DLD1 (cell line): ENCODE measurements around the gene SAMD1.

Experiments
- in situ Hi-C: cut with HindIII; loops from 2 replicates; pipeline ENCODE4 v1.10.0; 2017; ENCODE audit warnings: low sequenced_read_pairs

Gene SAMD1

DNA sequence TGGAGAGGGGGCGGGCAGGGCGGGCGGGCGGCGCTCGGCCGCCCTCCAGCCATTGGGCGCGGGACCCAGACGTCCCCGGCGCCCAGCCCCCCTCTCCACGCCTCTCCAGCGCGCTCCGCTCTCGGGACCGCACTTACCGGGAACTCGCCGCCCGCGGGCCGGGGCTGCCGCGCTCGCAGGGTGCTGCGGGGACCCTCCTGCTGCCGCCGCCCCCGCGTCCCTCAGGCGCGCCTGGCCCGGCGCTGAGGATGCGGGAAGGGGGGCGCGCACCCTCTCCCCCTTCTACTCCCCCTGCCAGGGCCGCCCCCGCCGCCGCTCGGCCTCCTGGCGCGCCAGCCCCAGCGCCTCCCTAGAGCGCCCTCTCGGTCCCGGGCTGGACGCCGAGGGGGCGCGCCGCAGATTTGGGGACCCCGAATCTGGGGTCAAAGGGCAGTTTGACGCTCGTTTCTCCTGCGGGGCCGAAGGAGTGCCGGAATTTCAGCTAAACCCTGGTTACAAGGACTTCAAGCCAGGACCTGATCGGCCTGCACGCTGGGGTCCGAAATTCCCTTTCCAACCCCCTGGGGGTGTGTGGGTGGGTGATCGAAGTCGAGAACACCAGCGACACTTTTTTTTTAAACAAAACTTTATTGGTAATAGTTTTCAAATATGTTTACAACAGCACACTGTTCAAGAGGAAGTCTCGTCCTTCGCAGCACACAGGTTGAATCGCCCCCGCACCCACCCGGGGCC lies 696 bp upstream of the SAMD1 start:
- in situ Hi-C loops, result loop anchor here (25.0 kb wide), 1 partner anchor 204 kb away; the partner anchor contains the start of gene NANOS3

DNA sequence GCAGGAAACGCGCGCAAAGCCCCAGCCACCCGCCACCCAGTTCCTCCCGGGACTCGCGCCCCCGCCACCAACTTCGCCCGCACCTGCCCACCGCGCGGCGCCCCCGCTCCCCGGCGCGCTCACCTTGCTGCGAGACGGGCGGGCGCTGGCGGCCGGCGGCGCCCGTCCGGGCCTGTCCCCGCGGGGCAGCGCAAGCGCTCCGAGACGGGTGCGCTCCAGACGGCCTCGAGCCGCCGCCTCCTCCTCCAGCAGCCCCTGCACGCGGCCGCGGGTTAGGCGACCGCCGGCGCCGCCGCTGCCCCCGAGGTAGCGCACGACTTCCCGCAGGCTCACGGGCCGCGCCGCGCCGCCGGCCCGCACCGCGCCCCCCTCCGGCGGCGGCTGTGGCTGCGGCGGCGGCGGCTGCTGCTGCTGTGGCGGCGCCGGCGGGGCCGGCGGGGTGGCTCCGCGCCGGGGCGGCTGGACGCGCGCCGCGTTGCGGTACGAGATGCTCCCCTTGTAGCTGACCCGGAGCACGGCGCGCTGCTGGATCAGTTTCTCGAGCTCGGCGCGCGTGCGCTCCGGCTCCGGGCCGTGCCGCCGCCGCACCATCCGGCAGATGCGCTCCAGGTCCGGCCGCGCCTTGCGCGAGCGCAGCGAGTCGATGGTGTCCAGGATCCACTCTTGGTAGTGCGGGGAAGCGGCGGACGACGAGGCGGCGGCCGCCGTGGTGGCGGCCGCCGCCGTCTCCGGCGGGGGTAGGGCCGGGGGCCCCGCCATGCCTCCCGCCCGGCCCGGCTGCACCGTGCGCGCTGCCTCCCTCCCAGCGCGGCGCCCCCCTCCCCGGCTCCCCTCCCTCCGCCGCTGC lies 666 bp downstream of the SAMD1 start:
- in situ Hi-C loops, result loop anchor here (25.0 kb wide), 1 partner anchor 203 kb away; the partner anchor contains the start of gene NANOS3

DNA sequence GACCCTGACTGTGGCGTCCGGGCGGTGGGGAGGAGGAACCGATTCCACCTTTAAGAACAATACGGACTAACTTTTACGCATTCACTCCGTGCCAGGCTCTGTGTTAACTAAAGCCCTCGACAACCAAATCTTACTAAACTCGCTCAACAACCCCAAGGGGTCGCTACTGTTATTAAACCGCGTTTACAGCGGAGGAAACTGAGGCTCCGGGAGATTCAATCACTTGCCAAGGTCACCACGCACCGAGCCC lies 1.2 kb downstream of the SAMD1 start:
- in situ Hi-C loops, result loop anchor here (25.0 kb wide), 1 partner anchor 202 kb away; the partner anchor contains the start of gene NANOS3

DNA sequence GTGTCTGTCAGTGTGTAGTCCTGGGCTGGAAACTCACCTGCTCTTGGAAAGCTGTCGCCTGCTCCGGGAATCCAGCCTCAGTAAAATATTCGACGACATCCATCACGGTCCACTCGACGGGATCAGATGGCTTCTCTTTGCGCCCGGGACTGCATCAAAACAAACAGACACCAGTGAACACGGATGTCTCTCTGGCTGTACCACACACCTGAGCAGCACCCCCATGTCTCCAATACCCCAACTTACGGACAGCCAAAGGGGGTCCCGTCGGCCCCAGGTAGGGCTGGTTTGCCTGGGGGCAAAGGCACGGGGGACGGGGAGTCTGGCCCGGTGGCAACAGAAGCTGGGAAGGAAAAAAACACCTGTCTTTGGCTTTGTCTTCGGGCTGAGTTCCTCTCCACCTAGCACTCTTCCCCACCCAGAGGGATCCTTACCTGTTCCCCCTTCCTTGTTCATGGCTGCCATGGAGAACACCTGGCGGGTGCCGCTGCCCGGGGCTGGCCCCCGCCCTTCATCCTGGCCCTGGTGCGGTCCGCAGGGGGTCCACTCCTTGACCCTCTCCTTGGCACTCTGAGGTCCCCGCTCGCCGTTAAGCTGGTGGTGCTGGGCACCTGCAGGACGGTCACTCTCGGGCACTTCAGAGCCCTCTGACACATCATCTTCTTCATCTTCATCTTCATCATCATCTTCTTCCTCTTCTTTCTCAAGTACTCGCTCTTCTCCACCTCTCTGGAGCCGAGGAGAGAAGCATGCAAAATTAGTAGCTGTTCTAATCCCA lies 1.7 kb downstream of the SAMD1 start:
- in situ Hi-C loops, result loop anchor here (25.0 kb wide), 1 partner anchor 202 kb away; the partner anchor contains the start of gene NANOS3

DNA sequence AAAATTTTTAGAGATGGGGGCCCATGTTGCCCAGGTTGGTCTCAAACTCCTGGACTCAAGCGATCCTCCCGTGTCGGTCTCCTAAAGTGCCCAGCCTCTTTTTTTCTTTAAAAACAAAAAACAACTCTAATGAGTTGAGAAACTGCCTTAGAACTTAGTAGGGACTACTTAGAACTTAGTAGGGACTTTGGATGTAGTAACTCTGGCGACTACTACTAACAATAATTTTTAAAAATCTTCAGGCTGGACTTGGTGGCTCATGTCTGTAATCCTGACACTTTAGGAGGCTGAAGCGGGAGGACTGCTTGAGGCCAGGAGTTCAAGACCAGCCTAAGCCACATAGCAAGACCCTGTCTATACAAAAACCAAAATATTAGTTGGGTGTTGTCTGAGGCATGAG lies 4.5 kb downstream of the SAMD1 start:
- in situ Hi-C loops, result loop anchor here (25.0 kb wide), 1 partner anchor 199 kb away; the partner anchor contains the start of gene NANOS3

DNA sequence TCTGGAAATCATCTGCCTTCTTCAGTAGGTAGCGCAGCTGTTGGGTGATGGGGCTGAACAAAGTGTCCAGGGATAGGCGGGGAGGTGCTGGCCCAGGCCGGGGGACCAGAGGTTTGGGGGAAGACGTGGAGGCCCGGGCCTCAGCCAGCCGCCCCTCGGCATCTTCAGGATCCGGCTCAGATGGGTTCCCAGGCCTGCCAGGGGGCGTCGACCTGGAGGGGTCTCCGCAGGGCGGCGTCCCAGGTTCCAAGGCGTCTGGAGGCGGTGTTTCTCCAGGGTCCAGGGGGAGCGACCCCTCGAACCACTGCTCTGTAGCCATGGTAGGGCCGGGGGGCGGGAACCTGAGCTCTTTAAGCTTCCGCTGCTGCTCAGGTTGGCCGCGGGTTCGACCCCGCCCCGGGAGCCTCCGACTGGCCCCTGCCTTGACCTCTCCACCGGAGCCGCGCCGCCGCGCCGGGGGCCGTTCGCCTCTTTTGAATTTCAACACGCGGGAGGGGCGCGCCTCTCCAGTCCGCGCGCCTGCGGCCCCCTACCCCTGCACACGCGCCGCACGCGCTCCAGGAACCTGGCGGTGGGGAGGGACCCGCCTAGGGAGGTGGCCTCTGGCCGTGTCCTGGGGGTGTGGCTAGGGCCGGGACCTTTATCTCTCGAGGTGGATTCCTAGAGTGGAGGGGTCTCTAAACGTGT lies 5.1 kb downstream of the SAMD1 start, which contains the start of gene C19orf67:
TSS of gene C19orf67 (minus strand) at position 475 of the 687 bp plus-strand sequence. CDS start at position 319, 156 bp downstream.
- in situ Hi-C loops, result loop anchor here (25.0 kb wide), 1 partner anchor 198 kb away; the partner anchor contains the start of gene NANOS3

DNA sequence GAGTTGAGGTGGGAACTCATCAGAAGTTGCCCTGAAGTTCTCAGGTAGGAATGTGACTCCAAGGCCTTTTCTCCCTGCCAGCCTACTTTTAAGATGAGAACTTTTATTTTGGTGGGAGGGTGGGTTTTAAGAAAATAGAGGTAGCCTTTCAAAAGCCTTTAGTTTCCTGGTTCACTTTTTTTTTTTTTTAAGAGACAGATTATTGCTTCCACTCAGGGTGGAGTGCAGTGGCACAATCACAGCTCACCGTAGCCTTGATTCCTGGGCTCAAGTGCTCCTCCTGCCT lies 7.9 kb downstream of the SAMD1 start:
- in situ Hi-C loops, result loop anchor here (25.0 kb wide), 1 partner anchor 195 kb away; the partner anchor contains the start of gene NANOS3

DNA sequence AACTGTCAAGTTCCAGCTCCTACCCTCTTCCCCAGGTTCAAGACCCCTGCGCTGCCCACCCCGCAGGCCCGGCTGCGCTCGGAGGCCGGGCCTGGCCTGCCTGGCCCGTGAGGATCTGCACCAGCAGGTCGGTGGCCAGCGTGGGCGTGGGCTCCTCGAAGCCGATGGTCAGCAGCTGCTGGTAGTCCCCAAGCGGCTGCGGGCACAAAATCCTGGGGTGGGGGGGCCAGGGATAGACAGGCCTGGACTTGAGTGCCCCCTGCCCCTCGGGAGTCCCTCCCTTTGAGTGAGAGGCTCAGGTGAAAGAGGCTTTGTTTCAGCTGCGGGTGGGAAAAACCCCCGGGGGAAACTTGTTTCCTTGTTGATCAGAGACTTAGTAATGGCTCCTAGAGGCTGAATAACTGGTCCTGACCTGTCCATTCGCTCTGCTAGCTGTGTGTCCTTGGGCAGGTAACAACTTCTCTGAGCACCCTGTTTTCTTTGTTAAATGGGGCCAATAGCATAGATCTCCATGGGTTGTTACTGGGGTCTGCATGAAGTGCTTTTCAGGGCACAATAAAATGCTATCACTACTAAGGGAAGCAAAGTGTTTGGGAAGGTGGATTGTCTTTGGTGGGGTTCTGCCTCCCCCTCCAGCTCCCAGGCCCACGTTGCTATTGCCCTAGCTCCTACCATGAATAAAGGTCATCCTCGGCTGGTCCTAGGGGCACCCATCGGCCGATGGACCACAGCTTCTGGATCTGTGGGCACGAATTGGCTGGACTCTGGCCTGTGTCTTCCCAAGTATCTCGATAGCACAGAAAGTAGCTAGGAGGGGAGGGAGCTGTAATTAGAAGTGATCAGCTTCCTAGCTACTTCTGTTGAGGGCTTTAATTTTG lies 8.5 kb downstream of the SAMD1 start:
- in situ Hi-C loops, result loop anchor here (25.0 kb wide), 1 partner anchor 195 kb away; the partner anchor contains the start of gene NANOS3

DNA sequence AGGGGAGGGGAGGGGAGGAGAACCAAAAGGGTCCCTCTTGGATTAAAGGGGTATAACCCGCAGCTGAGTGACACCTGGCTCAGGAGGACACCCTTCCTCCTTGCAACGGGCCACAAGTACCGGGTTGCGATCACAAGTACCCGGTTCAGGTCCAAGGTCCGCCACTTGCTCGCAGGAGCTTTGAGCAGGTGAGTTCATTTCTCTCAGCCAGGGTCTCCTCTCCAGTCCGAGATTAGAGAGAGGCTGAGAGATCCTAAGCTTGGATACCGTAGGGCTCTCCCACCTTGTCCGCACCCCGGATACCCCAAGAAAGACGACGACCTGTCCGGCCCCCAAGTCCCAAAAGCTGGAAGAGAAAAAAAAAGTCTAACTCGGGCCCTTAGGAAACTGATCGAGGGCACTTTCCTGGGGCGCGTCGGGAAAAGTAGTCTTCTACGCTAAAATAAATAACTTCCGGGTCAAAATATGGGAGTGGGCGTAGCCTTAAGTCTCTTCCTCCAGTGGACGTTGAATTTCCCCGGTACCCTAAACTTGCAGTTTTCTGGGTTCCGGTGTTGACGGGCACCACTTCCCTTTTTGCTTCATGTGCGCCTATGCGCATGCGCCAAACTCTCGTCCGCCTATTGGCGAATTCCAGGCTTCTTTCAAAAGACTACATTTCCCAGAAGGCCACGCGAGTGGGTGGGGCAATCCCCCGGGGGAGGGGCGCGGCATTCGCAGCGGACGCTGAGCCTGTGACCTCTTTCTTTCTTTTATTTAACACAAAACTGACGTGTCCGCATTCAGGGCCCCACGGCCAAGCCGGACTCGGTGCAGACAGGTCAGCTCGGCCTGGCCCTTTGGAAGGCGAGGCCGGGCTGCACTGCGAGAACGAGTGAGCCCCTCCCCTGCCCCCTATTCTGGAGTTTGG lies 9.4 kb downstream of the SAMD1 start:
- in situ Hi-C loops, result loop anchor here (25.0 kb wide), 1 partner anchor 194 kb away; the partner anchor contains the start of gene NANOS3

DNA sequence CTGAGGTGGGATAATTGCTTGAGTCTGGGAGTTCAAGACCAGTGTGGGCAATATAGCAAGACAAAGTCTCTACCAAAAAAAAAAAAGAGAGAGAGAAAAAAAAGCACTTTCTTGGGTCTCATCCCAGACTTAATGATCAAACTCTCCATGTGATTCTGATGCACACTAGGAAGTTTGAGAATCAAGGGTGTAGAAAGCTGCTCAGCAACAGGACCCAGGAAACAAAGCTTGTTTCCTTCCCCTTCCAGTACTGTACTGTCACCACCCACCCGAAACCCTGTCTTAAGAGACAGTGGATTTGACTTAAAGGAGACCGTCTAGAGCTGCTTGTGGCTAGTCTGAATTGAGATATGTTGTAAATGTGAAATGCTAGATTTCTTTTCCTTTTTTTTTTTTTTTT lies 12.1 kb downstream of the SAMD1 start:
- in situ Hi-C loops, result loop anchor here (25.0 kb wide), 1 partner anchor 191 kb away; the partner anchor contains the start of gene NANOS3

DNA sequence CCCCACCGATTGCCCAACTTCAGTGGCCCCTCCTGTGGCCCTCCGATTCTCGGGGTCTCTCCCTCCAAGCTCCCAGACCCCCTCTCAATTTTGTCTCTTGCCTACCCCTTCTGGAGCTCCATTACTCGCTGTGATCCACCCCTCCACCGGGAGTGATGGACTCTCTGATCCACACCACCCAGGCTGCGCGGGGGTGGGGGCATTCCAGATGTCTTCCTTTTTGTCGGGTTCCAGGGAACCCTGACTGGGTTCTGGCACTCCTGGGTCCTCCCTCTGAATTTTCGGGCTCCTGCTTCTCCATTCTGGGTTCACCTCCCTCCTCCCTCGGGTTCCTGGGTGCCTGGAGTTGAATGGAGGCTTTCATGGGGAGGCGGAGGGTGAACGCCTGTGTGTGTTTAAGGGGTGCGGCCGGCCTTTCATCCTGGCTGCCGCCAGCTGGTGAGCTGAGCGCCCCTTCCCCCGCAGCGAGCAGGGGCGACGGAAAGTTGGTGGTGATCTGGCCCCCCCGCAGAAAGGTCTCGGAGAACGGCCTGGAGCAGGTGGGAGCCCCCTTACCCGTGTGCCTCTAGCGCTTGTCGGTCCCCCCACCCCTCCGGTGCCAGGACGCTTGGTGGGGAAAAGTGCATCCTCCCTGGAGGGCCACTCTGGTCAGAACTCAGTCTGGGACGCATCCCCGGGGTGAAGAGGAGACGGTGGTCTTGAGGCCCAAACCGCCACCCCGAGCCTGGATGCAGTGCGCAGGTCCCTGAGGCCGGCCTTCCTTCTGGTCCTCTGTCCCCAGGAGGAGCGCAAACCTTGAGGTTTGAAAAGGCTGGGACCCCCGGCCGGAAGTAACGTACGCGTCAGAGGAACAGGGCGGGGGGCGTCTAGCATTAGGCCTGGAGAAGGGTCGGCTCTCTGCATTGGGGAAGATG lies 16.4 kb downstream of the SAMD1 start:
- in situ Hi-C loops, result no loop called here

DNA sequence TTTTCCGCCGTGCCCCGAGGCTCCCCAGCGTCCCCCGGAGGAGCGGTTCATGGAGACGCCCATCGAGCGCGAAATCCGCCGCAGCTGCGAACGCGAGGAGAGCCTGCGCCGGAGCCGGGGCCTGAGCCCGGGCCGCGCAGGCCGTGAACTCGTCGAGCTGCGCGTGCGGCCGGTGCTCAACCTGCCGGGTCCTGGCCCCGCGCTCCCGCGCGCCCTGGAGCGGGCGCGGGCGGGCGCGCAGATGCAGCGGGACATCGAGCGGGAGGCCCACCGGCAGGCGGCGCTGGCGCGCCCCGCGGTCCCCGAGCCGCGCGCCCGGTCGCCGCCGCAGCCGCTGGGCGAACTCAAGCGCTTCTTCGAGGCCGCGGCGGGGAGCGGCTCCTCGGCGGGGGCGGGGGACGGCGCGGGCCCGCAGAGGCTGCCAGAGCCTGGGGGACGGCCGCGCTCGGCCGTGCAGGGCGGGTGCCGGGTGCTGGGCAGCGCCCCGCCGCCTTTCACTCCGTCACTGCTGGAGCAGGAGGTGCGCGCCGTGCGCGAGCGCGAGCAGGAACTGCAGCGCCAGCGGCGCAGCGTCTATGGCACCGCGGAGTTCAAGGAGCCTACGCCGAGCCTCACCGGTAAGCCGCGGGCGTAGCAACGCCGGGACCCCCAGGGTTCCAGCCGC lies 17.2 kb downstream of the SAMD1 start:
- in situ Hi-C loops, result no loop called here

DNA sequence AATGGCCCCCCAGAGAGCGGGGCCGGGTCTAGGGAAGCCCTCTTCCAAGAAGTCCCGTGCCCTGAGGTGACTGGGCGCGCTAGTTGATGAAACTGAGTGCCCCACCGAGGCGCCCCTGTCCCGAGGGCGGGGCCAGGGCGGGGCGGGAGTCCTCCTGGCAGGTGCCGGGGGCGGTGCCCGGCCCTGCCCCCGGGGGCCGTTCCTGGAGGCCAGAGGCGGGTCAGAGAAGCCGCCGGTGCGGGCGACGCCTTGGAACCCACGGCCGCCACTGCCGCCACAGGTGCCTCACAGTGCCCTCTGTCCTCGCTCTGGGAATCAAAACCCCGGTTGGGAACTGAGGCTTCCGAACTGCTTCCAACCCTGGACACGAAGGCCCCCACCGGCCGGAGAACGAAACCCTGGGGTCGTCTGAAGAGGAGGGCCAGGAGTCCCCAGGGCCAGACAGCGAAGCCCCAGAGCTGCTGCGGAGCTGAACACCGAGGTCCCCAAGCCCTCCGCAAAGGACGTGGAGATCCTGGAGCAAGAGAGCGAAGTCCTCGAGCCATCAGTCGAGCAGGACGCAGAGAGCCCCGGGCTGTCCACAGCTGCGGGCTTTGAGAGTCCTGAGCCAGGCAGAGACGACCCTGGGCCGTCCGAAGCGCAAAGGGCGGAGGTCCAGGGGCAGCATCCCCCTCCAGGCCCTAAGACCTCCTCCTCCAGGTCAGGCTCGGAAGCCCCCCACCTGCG lies 17.9 kb downstream of the SAMD1 start, which contains the start of gene MISP3:
TSS of gene MISP3 (plus strand) at position 252 of the 726 bp plus-strand sequence. CDS start 524 bp downstream, outside the sequence.
- in situ Hi-C loops, result no loop called here

DNA sequence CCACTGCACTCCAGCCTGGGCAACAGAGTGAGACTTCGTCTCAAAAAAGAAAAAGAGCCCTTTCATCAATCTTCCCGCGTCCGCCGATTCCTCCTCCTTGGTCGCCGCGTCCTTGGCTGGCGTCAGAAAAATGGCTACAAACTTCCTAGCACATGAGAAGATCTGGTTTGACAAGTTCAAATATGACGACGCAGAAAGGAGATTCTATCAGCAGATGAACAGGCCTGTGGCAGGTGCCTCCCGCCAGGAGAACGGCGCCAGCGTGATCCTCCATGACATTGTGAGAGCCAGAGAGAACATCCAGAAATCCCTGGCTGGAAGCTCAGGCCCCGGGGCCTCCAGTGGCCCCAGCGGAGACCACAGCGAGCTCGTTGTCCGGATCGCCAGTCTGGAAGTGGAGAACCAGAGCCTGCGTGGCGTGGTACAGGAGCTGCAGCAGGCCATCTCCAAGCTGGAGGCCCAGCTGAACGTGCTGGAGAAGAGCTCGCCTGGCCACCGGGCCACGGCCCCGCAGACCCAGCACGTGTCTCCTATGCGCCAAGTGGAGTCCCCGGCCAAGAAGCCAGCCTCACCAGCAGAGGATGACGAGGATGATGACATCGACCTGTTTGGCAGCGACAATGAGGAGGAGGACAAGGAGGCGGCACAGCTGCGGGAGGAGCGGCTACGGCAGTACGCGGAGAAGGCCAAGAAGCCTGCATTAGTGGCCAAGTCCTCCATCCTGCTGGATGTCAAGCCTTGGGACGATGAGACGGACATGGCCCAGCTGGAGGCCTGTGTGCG lies 20.1 kb downstream of the SAMD1 start:
- in situ Hi-C loops, result no loop called here

DNA sequence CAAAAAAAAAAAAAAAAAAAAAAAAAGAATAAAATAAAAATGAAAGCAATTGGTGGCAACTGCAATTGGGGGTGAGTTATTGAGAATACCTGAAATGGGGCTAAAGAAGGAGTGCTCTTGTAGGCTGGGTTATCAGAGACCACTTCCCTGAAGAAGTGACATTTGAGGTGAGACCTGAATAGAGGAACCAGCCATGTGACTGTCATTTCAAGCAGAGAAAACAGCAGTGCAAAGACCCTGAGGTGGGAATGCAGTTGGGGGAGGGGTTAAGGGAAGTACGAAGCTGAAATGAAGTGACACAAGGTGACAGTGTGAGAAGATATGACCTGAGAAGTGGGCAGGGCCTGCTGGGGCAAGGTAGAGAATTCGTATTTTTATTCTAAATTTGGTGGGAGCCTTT lies 24.4 kb downstream of the SAMD1 start:
- in situ Hi-C loops, result no loop called here
